RPMI8226 (cell line): ENCODE results near the gene B3GAT2.

ENCODE experiments used
- DNase-seq: peaks from one replicate; pipeline ENCODE4 v3.0.0-alpha.2; 2015

The B3GAT2 gene

GRCh38 chr6:70839286-70840266 lies 117.3 kb downstream of the B3GAT2 start:
- DNase-seq, result no peak

GRCh38 chr6:70838907-70839285 lies 118.0 kb downstream of the B3GAT2 start:
- no peak for DNase-seq

DNA sequence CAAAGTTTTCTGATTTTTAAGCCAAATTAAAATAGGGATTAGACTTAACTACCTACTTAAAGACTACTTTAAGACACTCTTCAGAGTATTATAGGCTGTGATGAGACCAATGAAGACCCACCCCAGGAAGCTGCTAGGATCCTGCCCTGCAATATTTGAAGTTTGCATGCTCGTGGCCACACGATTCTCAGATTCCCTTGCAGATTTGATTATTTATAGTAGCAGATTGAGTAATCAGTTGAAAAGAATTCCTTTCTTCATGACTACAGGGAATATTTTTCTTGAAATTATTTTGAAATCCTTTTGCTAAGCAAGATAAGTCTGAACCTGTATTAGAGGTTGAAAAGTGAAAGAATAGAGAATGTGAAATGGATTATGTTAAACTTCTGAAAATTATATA lies 122.3 kb downstream of the B3GAT2 start:
- DNase-seq, result no peak

DNA sequence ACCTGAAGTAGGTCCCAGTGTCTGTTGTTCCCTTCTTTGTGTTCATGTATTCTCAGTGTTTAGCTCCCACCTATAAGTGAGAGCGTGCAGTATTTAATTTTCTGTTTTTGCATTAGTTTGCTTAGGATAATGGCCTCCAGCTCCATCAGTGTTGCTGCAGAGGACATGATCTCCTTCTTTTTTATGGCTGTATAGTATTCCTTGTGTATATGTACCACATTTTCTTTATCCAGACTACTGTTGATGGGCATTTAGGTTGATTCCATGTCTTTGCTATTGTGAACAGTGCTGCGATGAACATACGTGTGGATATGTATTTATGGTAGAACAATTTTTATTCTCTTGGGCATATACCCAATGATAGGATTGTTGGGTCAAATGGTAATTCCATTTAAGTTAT lies 125.4 kb downstream of the B3GAT2 start:
- no peak for DNase-seq

DNA sequence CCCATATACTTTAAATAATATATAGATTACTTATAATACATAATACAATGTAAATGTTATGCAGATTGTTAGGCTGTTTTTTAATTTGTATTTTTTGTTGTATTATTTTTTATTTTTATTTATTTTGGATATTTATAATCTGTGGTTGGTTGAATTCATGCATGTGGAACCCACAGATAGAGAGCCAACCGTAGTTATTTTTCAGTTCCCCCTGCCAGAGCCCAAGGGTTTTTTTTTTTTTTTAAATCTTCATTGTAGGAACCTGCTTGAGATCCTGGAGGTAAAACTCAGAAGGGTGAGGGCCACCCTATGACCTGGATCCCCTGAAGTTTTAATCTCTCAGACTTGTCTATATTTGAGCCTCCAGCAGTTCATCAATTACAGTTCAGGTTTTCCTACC lies 133.2 kb downstream of the B3GAT2 start:
- no peak for DNase-seq

GRCh38 chr6:70821751-70822150 lies 135.1 kb downstream of the B3GAT2 start:
- DNase-seq, result no peak

DNA sequence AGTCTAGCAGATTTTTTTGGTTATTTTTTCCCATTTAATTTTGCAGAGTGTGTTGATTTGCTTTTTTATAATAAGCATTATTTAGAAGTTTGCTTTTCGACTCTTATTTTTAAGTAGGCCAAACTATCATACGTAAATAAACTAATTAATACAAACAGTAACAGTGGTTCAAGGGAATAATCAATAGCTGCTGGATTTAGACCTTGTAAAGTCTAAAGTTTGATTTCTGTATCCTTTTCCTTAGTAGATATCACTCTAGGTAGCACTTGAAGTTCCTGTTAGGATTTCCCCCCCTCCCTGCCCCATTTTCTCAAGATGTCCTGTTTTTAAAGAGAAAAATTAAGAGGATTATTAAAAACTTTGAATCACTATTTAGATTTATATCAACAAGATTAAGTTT lies 136.1 kb downstream of the B3GAT2 start:
- DNase-seq, result no peak

- DNase-seq, result no peak
Observed at GRCh38 chr6:70819646-70820045, 137.2 kb downstream of the B3GAT2 start.

DNA sequence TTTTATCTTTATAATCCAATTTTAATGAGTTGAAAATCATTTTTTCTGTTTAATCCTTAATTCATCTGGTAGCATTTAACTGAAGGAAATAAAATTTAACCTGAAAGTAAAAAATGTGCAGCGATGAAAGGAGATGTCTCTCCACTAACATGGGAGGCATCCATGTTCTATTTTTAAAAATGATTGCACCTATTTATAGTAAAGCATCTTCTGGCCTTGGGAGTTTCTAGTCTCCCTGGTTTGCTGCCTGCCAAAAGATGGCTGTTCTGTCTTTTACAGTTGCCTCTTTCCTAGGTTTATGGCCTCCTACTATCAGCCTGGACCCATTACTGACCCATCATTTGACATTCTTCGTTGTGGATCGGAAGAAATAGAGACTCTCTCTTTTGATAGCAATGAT lies 143.0 kb downstream of the B3GAT2 start:
- no peak for DNase-seq

DNA sequence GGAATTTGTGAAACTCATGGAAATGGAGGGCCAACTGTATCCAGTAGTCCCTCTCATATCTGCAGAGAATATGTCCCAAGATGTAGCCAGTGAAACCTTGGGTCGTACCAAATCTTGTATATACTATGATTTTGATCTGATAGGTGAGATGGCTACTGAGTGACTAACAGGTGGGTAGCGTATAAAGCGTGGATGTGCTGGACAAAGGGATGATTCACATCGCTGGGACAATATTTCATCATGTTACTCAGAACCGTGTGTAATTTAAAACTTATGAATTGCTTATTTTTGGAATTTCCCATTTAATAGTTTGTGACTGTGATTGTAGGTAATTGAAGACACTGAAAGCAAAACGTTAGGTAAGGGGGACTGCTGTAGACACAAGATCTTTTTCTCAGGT lies 145.1 kb downstream of the B3GAT2 start:
- no peak for DNase-seq
